Measurements from ENCODE around the gene NANP.

GRCh38 chr20:25573288-25574251 is 50.2 kb downstream of the NANP start:
- TF ChIP-seq POLR2A (IDR thresholded peaks at IDR 0.05; ENCODE audit: low read depth, low read length) = no peak
- TF ChIP-seq, protein P1, sequence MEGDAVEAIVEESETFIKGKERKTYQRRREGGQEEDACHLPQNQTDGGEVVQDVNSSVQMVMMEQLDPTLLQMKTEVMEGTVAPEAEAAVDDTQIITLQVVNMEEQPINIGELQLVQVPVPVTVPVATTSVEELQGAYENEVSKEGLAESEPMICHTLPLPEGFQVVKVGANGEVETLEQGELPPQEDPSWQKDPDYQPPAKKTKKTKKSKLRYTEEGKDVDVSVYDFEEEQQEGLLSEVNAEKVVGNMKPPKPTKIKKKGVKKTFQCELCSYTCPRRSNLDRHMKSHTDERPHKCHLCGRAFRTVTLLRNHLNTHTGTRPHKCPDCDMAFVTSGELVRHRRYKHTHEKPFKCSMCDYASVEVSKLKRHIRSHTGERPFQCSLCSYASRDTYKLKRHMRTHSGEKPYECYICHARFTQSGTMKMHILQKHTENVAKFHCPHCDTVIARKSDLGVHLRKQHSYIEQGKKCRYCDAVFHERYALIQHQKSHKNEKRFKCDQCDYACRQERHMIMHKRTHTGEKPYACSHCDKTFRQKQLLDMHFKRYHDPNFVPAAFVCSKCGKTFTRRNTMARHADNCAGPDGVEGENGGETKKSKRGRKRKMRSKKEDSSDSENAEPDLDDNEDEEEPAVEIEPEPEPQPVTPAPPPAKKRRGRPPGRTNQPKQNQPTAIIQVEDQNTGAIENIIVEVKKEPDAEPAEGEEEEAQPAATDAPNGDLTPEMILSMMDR (conservative IDR thresholded peaks at IDR 0.05; ENCODE audit: low read depth, low read length) = no peak
- no peak for TF ChIP-seq SMC3 (IDR thresholded peaks at IDR 0.05; ENCODE audit: low read depth, low read length)
- TF ChIP-seq, protein P2, sequence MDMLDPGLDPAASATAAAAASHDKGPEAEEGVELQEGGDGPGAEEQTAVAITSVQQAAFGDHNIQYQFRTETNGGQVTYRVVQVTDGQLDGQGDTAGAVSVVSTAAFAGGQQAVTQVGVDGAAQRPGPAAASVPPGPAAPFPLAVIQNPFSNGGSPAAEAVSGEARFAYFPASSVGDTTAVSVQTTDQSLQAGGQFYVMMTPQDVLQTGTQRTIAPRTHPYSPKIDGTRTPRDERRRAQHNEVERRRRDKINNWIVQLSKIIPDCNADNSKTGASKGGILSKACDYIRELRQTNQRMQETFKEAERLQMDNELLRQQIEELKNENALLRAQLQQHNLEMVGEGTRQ (IDR thresholded peaks at IDR 0.05; ENCODE audit: low read depth, low read length) = no peak
- no peak for TF ChIP-seq ELK1 (IDR thresholded peaks at IDR 0.05; ENCODE audit: borderline replicate concordance, low read depth, low read length)
- TF ChIP-seq CHD1 (IDR thresholded peaks at IDR 0.05; ENCODE audit: low read depth, low read length) = no peak
